Neural progenitor cell (in vitro differentiated cells): ENCODE measurements around the gene MAK.

Source experiments
- CTCF ChIP-seq: fragments of 200-600 bp; sonication (generic); IDR thresholded peaks from 2 replicates; pipeline ENCODE4 v1.5.1; 2017; ENCODE audit warnings: antibody characterized with exemption, mild to moderate bottlenecking
- EZH2 ChIP-seq: fragments of 200-600 bp; sonication (generic); IDR thresholded peaks from 2 replicates; pipeline ENCODE4 v1.6.1; 2017; ENCODE audit warnings: antibody characterized with exemption, mild to moderate bottlenecking, moderate library complexity

- no peak for TF ChIP-seq CTCF
- TF ChIP-seq EZH2, result no peak
Observed at GRCh38 chr6:10880366-10880765, 42.0 kb upstream of the MAK start.
